ENCODE results near the gene ZFP90.

ZFP90 gene

GRCh38 chr16:68592466-68593337 lies 53.6 kb downstream of the ZFP90 start:
- no peak for DNase-seq

DNA sequence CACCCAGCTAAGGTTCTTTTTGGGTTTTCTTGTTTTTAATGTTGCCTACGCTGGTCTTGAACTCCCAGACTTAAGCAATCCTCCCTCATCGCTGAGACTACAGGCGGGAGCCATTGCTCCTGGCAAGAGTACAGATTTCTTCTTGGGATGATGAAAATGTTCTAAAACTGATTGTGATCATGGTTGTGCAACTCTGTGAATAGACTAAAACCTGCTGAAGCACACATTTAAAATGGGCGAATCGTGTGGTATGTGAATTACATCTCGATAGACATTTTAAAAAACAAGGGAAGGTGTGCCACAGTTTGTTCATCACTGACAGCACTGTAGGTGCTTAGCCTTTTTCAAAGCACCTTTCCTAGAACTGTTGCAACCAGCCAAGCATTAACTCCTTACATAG lies 57.2 kb downstream of the ZFP90 start:
- DNase-seq: no peak

GRCh38 chr16:68599586-68599985 lies 60.5 kb downstream of the ZFP90 start:
- DNase-seq: no peak

GRCh38 chr16:68605746-68606145 lies 66.7 kb downstream of the ZFP90 start:
- no peak for DNase-seq

- DNase-seq: no peak
These were observed 68.4 kb downstream of the ZFP90 start for GRCh38 chr16:68607443-68607842.

DNA sequence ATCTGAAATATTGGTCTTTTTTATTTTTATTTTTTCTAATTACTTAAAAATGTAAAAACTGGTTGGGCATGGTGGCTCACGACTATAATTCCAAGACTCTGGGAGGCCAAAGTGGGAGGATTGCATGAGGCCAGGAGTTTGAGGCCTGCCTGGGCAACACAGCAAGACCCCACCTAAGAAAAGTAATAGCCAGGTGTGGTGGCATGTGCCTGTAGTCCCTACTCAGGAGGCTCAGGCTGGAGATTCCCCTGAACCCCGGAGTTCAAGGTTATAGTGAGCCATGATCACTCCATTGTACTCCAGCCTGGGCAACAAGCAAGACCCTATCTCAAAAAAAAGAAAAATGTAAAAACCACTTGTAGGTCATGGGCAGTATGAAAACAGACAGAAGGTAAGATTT lies 69.2 kb downstream of the ZFP90 start:
- no peak for DNase-seq

DNA sequence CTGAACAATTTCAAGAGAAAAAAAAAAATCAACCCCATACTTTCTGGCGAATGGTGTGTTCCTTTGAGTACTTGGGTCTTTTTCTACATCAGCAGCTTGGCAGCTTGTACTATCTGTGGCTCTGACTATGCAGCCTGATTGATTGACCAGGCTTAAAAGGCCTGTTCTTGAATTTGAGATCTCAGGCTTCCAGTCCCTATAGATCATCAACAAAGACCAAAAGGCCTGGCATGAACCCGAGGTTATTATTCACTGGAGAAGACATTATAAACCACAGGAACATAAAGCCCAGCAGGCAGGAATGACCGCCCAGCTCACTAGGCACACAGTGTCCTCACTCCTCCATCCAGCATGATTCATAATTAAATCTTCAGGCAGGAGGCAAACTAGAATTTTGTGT lies 73.9 kb downstream of the ZFP90 start:
- DNase-seq: no peak

GRCh38 chr16:68617734-68618133 lies 78.6 kb downstream of the ZFP90 start:
- DNase-seq: no peak

Measured in retina (tissue), 1 donor.